ENCODE data around the gene SPC24.
A peak's percentile ranks its signal among the peaks of the same experiment; 100 is the strongest.
"Not testable (repeated sequence)": the region's sequence is repeated elsewhere in the genome, so short reads cannot be mapped to it uniquely, and the experiment has no call there.

Gene SPC24

GRCh38 chr19:11131471-11131870 is 24.1 kb downstream of the SPC24 start:
- no peak for DNase-seq (ENCODE audit: low read depth in 1 of 2, low spot score in 1 of 2)

DNA sequence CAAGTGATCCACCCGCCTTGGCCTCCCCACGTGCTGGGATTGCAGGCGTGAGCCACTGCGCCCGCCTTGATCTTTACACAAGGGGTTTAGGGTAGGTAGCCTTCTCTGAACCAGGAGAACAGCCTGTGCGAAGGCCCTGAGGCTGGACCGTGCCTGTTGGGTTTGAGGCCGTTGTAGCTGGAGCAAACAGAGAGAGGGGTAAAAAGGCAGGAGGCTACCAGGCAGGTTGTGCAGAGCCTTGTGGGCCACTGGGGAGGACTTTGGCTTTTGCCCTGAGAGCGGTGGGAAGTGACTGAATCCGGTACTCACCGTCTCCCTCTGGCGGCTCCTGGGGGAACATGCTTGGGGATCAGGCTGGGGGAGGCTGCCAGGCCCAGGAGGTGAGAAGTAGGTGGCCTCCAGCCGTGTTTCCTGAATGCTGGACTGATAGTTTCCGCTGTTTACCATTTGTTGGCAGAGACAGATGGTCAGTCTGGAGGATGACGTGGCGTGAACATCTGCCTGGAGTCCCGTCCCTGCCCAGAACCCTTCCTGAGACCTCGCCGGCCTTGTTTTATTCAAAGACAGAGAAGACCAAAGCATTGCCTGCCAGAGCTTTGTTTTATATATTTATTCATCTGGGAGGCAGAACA is 24.6 kb downstream of the SPC24 start:
- DNase-seq (ENCODE audit: low read depth in 1 of 2, low spot score in 1 of 2) = peak; percentile 47 to 61

DNA sequence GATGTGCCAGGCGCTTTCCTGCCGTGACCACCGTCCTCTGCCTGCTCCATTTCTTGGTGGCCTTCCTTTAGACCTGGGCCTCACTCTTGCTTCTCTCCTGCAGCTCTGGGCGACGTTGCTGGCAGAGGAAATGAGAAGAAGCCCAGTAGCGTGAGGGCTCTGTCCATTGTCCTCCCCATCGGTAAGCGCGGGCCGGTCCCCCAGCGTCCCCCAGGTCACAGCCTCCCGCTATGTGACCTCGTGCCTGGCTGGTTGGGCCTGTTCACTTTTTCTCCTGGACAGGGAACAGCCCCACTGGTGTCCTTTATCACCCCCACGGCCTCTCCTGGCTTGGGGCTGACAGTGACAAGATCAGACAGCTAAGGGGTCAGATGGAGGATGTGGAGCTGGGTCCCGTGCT is 27.7 kb downstream of the SPC24 start:
- DNase-seq (ENCODE audit: low read depth in 1 of 2, low spot score in 1 of 2) = no peak

- peak; percentile 55 to 66 for DNase-seq (ENCODE audit: low read depth in 1 of 2, low spot score in 1 of 2)
These were observed 29.4 kb downstream of the SPC24 start for GRCh38 chr19:11125994-11126685.

GRCh38 chr19:11124157-11124556 is 31.4 kb downstream of the SPC24 start:
- not testable (repeated sequence) for DNase-seq (ENCODE audit: low read depth in 1 of 2, low spot score in 1 of 2)

DNA sequence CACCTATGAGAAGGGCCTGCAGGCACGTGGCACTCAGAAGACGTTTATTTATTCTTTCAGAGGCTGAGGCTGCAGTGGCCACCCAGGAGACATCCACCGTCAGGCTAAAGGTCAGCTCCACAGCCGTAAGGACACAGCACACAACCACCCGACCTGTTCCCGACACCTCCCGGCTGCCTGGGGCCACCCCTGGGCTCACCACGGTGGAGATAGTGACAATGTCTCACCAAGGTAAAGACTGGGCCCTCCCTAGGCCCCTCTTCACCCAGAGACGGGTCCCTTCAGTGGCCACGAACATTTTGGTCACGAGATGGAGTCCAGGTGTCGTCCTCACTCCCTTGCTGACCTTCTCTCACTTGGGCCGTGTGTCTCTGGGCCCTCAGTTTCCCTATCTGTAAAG is 32.5 kb downstream of the SPC24 start:
- no peak for DNase-seq (ENCODE audit: low read depth in 1 of 2, low spot score in 1 of 2)

- DNase-seq (ENCODE audit: low read depth in 1 of 2, low spot score in 1 of 2) = not testable (repeated sequence)
These were observed 33.6 kb downstream of the SPC24 start for GRCh38 chr19:11121963-11122362.

DNA sequence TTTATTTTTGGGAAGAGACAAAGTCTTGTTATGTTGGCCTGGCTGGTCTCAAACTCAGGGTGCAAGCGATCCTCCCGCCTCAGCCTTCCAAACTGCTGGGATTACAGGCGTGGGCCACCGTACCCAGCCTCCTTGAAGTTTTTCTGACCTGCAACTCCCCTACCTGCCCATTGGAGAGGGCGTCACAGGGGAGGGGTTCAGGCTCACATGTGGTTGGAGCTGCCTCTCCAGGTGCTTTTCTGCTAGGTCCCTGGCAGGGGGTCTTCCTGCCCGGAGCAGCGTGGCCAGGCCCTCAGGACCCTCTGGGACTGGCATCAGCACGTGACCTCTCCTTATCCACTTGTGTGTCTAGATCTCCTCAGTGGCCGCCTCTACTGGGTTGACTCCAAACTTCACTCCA is 39.1 kb downstream of the SPC24 start:
- no peak for DNase-seq (ENCODE audit: low read depth in 1 of 2, low spot score in 1 of 2)

GRCh38 chr19:11115895-11116446 is 39.6 kb downstream of the SPC24 start:
- no peak for DNase-seq (ENCODE audit: low read depth in 1 of 2, low spot score in 1 of 2)

GRCh38 chr19:11115042-11115441 is 40.5 kb downstream of the SPC24 start:
- no peak for DNase-seq (ENCODE audit: low read depth in 1 of 2, low spot score in 1 of 2)

- DNase-seq (ENCODE audit: low read depth in 1 of 2, low spot score in 1 of 2) = no peak
These were observed 42.4 kb downstream of the SPC24 start for GRCh38 chr19:11113140-11113708.

DNA sequence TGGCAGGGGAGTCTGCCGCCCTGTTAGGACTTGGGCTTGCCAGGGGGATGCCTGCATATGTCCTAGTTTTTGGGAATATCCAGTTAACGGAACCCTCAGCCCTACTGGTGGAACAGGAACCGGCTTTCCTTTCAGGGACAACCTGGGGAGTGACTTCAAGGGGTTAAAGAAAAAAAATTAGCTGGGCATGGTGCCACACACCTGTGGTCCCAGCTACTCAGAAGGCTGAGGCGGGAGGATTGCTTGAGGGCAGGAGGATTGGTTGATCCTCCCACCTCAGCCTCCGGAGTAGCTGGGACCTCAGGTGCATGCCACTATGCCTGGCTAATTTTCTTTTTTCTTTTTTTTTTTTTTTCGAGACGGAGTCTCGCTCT is 43.8 kb downstream of the SPC24 start:
- DNase-seq (ENCODE audit: low read depth in 1 of 2, low spot score in 1 of 2) = no peak

GRCh38 chr19:11111117-11111770 is 44.3 kb downstream of the SPC24 start:
- DNase-seq (ENCODE audit: low read depth in 1 of 2, low spot score in 1 of 2) = no peak

DNA sequence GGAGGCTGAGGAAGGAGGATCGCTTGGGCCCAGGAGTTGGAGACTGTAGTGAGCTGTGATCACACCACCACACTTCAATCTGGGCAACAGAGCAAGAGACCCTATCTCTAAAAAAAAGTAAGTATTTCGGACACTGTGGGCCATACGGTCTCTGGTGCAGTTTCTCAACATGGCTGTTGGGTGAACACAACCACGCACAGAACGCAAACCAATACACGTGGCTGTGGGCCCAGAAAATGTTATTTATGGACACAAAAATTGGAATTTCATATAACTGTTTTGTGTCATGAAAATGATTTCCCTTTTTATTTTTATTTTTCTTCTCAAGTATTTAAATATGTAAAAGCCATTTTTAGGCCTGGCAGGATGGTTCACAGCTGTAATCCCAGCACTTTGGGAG is 46.8 kb downstream of the SPC24 start:
- no peak for DNase-seq (ENCODE audit: low read depth in 1 of 2, low spot score in 1 of 2)

- DNase-seq (ENCODE audit: low read depth in 1 of 2, low spot score in 1 of 2) = no peak
These were observed 49.1 kb downstream of the SPC24 start for GRCh38 chr19:11106477-11106876.

- no peak for DNase-seq (ENCODE audit: low read depth in 1 of 2, low spot score in 1 of 2)
These were observed 50.5 kb downstream of the SPC24 start for GRCh38 chr19:11105014-11105636.

- not testable (repeated sequence) for DNase-seq (ENCODE audit: low read depth in 1 of 2, low spot score in 1 of 2)
These were observed 51.9 kb downstream of the SPC24 start for GRCh38 chr19:11103667-11104066.

- DNase-seq (ENCODE audit: low read depth in 1 of 2, low spot score in 1 of 2) = no peak
These were observed 52.6 kb downstream of the SPC24 start for GRCh38 chr19:11102944-11103343.

- DNase-seq (ENCODE audit: low read depth in 1 of 2, low spot score in 1 of 2) = no peak
These were observed 54.5 kb downstream of the SPC24 start for GRCh38 chr19:11101057-11101456.

GRCh38 chr19:11100049-11100448 is 55.5 kb downstream of the SPC24 start:
- no peak for DNase-seq (ENCODE audit: low read depth in 1 of 2, low spot score in 1 of 2)

- DNase-seq (ENCODE audit: low read depth in 1 of 2, low spot score in 1 of 2) = no peak
These were observed 56.7 kb downstream of the SPC24 start for GRCh38 chr19:11098861-11099260.
